HG02973 (cell line): ENCODE data around the gene HSPG2.
"Not testable (repeated sequence)": the region's sequence is repeated elsewhere in the genome, so short reads cannot be mapped to it uniquely, and the experiment has no call there.

Source experiments
- ATAC-seq: cut with Tn5 transposase; IDR thresholded peaks from one replicate; pipeline ENCODE4 v1.9.1; 2021; ENCODE audit warnings: moderate library complexity; ENCODE audit not compliant: unreplicated experiment

Gene HSPG2

DNA sequence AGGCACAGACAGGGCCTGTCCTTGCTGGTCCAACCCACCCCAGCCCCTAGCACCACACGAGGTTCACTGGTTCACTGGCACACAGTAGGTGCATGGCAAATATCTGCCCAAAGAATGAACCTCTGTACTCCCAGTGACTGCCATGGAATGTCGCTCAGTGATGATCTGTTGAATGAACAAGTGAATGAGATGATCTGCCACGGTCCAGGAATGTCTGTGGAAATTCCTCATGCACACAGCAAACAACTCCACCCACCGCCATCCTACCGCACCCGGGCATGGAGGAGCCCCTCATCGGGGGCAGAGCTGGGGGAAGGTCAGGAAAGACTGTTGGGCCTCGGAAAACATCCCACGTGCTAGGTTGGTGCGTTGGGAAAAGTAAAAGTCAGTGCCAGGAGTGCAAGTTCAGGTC lies 1.7 kb downstream of the HSPG2 start:
- no peak for ATAC-seq

- no peak for ATAC-seq
Observed at GRCh38 chr1:21933397-21934248, 3.5 kb downstream of the HSPG2 start.

DNA sequence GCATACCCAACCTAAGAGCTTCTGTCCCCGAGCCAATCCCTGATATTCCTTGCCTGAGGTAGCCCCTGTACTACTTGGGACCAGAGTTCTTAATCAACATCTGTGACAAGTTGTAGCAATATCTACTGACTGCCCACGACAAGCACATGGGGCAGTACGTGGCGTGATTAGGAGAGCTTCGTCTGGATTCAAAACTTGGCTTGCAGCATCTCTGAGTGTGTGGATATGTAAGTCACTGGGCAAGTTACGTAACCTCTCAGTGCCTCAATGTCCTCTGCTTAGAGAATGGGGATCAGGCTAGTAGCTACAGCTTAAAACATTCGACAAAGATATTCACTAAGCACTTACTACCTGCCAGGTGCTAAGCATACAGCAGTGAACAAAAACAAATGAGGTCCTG lies 5.0 kb downstream of the HSPG2 start:
- ATAC-seq: no peak

DNA sequence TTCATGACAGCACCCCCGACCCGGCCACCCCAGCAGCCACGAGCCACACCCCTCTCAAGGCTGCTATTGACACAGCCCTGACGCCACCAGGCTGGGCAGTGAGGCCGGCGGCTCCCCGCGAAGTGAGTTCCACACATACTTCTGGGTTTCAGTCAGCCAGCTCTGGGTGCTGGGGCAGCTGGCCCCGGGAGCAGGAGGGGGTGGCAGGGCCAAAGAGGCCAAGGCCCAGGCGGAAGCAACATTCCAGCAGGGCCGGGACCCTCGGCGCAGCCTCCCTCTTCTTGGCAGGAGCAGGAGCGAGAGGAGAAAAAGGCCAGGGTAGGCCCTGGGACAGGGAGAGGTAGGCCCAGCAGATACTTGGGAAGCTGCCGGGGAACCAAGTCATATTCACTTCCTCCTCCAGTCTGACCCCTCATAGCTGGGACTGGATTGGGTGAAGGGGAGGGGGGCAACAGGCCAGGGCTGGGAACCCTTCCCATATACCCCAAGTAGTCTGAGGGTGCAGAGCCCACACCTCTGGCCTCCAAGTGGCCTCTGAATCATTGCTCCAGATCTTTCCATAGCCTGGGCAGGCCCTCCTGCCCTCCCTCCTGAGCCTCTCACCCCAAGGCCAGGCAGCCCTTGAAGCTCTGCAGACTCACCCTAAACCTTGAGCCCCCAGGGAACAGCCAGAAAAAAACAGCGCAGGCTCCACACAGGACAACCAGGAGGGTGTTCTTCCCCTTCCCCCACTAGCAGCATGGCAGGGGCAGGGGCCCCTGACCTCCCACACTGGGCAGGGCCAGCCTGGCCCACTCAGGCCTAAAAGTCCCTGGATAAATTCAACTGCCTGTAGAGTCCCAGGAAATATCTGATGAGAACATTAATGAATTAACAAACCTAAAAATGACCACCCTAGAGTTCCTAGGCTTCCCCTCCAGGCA lies 5.7 kb downstream of the HSPG2 start:
- no peak for ATAC-seq

DNA sequence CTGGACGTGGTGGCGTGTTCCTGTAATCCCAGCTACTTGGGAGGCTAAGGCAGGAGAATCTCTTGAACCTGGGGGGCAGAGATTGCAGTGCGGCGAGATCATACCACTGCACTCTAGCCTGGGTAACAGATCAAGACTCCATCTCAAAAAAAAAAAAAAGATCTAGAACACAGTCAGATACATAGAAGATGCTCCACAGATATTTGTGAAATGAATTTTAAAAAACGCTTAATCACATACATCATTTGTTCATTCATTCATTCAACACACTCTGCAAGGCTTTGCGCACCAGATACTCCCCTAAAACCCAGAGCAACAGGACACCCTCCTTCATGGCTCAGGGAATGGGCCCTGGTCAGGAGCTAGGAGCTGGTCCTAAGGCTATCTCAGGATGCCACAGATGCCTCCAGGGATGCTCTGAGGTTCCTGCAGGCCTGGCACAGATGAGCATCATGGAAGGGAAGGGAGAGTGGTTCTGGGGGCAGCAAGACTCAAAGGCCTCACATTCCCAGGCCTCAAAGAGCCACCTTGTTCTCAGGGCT lies 6.4 kb downstream of the HSPG2 start:
- no peak for ATAC-seq

DNA sequence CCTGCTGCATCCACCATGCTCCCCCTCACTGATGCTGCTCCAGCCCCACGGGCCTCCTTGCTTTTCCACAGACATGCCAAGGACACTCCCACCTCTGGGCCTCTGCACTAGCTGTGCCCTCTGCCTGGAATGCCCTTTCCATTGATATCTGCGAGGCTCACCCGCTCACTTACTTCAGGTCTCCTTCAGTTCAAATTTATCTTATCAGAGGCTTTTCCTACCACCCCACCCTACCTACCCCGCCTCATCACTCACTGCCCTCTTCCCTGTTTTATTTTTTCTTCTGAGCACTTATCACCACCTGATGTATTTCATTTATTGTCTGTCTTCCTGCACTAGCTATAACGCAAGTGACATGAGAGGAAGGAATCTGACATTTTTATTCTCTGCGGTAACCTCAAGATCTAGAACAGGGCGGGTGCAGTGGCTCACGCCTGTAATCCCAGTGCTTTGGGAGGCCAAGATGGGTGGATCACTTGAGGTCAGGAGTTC lies 7.0 kb downstream of the HSPG2 start:
- no peak for ATAC-seq

GRCh38 chr1:21927533-21928237 lies 9.4 kb downstream of the HSPG2 start:
- ATAC-seq: no peak

DNA sequence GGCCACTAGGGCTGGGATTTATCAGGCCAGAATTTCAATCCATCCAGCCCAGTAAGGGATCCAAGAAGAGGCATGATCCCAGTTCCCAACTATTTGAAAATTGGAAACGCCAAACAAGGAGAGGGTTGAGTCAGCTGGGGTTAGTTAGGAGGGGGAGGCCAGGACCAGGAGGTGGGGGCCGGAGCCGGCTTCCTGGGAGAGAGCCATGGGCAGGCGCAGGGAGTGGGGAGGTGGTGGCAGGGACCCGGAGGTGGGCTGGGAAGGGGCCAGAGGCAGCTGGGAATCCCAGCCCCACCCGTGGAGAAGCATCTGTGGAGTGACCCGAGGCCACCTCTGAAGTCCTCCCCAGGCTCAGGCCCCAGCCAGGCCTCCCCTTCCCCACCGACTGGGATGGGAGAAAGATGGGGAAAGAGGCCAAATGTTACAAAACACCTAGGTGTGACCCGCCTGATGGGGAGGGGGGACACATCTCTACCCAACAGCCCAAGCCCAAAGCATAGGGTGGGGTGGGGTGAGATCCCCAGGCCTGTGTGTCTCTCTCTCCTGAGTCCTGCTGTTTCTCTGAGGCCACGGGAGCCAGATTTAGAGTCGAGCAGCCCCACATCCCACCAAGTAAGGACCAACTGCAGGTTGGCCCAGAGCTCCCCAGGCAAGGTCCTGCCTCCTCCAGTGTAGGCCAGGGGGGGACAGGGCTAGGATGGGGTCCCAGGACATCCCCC lies 10.1 kb downstream of the HSPG2 start:
- ATAC-seq: no peak

GRCh38 chr1:21926065-21926464 lies 11.0 kb downstream of the HSPG2 start:
- no peak for ATAC-seq

GRCh38 chr1:21925334-21925940 lies 11.7 kb downstream of the HSPG2 start:
- no peak for ATAC-seq

DNA sequence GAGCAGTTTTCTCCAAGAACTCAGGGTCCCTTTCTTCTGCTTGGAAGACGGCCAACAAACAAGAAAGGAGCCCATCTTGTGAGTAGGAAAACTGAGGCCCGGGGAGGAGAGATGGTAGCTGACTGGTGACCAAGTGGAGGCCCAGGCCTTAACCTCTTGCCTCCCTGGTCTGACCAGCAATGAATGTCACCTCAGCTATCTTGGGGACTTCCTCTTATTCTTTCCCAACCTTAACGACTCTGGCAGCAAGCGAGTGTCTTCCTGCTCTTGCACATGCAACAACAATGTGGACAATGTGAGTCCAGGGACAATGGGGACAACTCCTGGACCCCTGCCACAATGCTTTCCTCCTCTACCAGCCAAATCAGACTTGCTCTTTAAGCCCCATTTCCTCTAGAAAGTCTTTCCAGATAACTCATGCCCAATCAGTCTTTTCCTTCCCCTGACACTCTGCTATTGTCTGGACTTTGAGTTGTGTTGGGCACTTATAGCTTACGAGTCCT lies 12.6 kb downstream of the HSPG2 start:
- ATAC-seq: no peak

GRCh38 chr1:21922090-21923013 lies 14.8 kb downstream of the HSPG2 start:
- no peak for ATAC-seq

GRCh38 chr1:21921100-21921875 lies 15.8 kb downstream of the HSPG2 start:
- ATAC-seq: no peak

DNA sequence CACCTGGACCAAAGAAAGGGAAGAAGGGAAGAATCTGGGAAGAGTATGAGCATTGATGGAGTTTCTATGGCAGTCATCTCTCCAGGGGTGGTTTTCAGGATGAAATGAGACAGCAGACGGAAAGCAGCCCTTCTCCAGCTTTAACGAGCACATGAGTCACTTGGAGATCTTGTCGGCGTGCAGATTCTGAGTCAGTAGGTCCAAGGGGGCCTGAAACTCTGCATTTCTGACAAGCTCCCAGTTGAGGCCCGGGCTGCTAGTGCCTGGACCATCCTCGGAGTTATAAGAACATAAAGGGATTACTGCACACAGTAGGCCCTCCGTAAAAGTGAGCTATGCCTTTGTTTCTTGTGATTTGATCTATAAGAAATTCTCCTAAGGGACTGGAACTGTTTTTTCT lies 17.6 kb downstream of the HSPG2 start:
- no peak for ATAC-seq

- not testable (repeated sequence) for ATAC-seq
Observed at GRCh38 chr1:21917239-21917631, 19.9 kb downstream of the HSPG2 start.

- ATAC-seq: no peak
Observed at GRCh38 chr1:21916447-21917238, 20.5 kb downstream of the HSPG2 start.
